NT2/D1 (cell line): ENCODE data around the gene TEAD1.

ENCODE experiments used
- SUZ12 ChIP-seq: IDR thresholded peaks from 2 replicates; pipeline ENCODE4 v1.6.1; 2011; ENCODE audit not compliant: insufficient read length, insufficient read depth; ENCODE audit errors: extremely low read depth
- YY1 ChIP-seq: IDR thresholded peaks from 2 replicates; pipeline ENCODE4 v1.6.1; 2011; ENCODE audit not compliant: insufficient read length, insufficient read depth

- TF ChIP-seq SUZ12 (no peak), YY1 (no peak)
These were observed 32.6 kb downstream of the TEAD1 start for GRCh38 chr11:12706545-12707499.
